H9 (cell line): ENCODE measurements around the gene LDLRAD4. TPM values are rescaled to one million over a fixed set of nuclear protein-coding genes. Genes with fewer than 3 reads are reported as not detected.

Experiments used
- DNase-seq: peaks from one replicate; pipeline ENCODE4 v3.0.0-alpha.2; 2017
- H2AFZ ChIP-seq: one replicate; pipeline ENCODE4 v1.6.1; 2013; ENCODE audit warnings: mild to moderate bottlenecking, low read length, control low read depth, moderate library complexity
- H2AK5ac ChIP-seq: 2 replicates; pipeline ENCODE4 v1.6.1; 2013; ENCODE audit warnings: low read length, control low read depth, mixed read lengths; ENCODE audit not compliant: insufficient read length
- H2BK120ac ChIP-seq: one replicate; pipeline ENCODE4 v1.6.1; 2013; ENCODE audit warnings: low read depth, mild to moderate bottlenecking, low read length, control low read depth, inconsistent platforms; ENCODE audit not compliant: poor library complexity, severe bottlenecking
- H2BK12ac ChIP-seq: 2 replicates; pipeline ENCODE4 v1.6.1; 2013; ENCODE audit warnings: low read length, control low read depth, mixed read lengths, low read depth; ENCODE audit not compliant: insufficient read length
- H2BK15ac ChIP-seq: 2 replicates; pipeline ENCODE4 v1.6.1; 2013; ENCODE audit warnings: low read depth, low read length, control low read depth
- H2BK20ac ChIP-seq: one replicate; pipeline ENCODE4 v1.6.1; 2013; ENCODE audit warnings: low read depth, mild to moderate bottlenecking, low read length, control low read depth, inconsistent platforms; ENCODE audit not compliant: poor library complexity, severe bottlenecking
- H2BK5ac ChIP-seq: 2 replicates; pipeline ENCODE4 v1.6.1; 2013; ENCODE audit warnings: low read length, control low read depth, mixed read lengths; ENCODE audit not compliant: insufficient read length
- H3K14ac ChIP-seq: 2 replicates; pipeline ENCODE4 v1.6.1; 2013; ENCODE audit warnings: low read length, control low read depth; ENCODE audit not compliant: insufficient read depth
- H3K18ac ChIP-seq: 2 replicates; pipeline ENCODE4 v1.6.1; 2013; ENCODE audit warnings: low read depth, mild to moderate bottlenecking, mixed read lengths, low read length, control low read depth; ENCODE audit not compliant: insufficient read length
- H3K23ac ChIP-seq: 2 replicates; pipeline ENCODE4 v1.6.1; 2013; ENCODE audit warnings: low read length, control low read depth, mixed read lengths, low read depth; ENCODE audit not compliant: insufficient read length
- H3K23me2 ChIP-seq: 2 replicates; pipeline ENCODE4 v1.6.1; 2013; ENCODE audit warnings: low read depth, mild to moderate bottlenecking, mixed read lengths, low read length, control low read depth; ENCODE audit not compliant: insufficient read length, poor library complexity, severe bottlenecking
- H3K27ac ChIP-seq: 2 replicates; pipeline ENCODE4 v1.5.1; 2013; ENCODE audit warnings: low read length, control low read depth, mixed read lengths, low read depth; ENCODE audit not compliant: insufficient read length
- H3K27me3 ChIP-seq: 2 replicates; pipeline ENCODE4 v1.6.1; 2013; ENCODE audit warnings: low read length, control low read depth, inconsistent platforms; ENCODE audit not compliant: insufficient read depth
- H3K4ac ChIP-seq: 2 replicates; pipeline ENCODE4 v1.6.1; 2013; ENCODE audit warnings: low read depth, mild to moderate bottlenecking, control low read depth, inconsistent platforms, low read length, moderate library complexity
- H3K4me1 ChIP-seq: 2 replicates; pipeline ENCODE4 v1.6.1; 2013; ENCODE audit warnings: low read length, control low read depth, inconsistent platforms; ENCODE audit not compliant: insufficient read depth
- H3K4me2 ChIP-seq: 2 replicates; pipeline ENCODE4 v1.6.1; 2013; ENCODE audit warnings: low read length, control low read depth, mixed read lengths; ENCODE audit not compliant: insufficient read length, insufficient read depth
- H3K56ac ChIP-seq: 2 replicates; pipeline ENCODE4 v1.6.1; 2013; ENCODE audit warnings: low read depth, mild to moderate bottlenecking, mixed read lengths, low read length, control low read depth; ENCODE audit not compliant: insufficient read length
- H3K79me1 ChIP-seq: 2 replicates; pipeline ENCODE4 v1.6.1; 2013; ENCODE audit warnings: low read depth, mild to moderate bottlenecking, moderate library complexity, low read length, control low read depth, inconsistent platforms; ENCODE audit not compliant: insufficient read depth, poor library complexity, severe bottlenecking
- H3K79me2 ChIP-seq: 2 replicates; pipeline ENCODE4 v1.6.1; 2013; ENCODE audit warnings: low read length, control low read depth, inconsistent platforms; ENCODE audit not compliant: insufficient read depth
- H3K9ac ChIP-seq: 2 replicates; pipeline ENCODE4 v1.6.1; 2013; ENCODE audit warnings: low read length, control low read depth, mixed read lengths; ENCODE audit not compliant: insufficient read length; ENCODE audit errors: extremely low read depth
- H3K9me3 ChIP-seq: one replicate; pipeline ENCODE4 v1.6.1; 2013; ENCODE audit warnings: low read depth, low read length, inconsistent platforms; ENCODE audit not compliant: control insufficient read depth
- H3T11ph ChIP-seq: one replicate; pipeline ENCODE4 v1.6.1; 2013; ENCODE audit warnings: mild to moderate bottlenecking, low read length, control low read depth, inconsistent platforms
- H4K20me1 ChIP-seq: one replicate; pipeline ENCODE4 v1.6.1; 2013; ENCODE audit not compliant: control insufficient read depth, insufficient read length, insufficient read depth
- H4K5ac ChIP-seq: 2 replicates; pipeline ENCODE4 v1.6.1; 2013; ENCODE audit warnings: low read depth, mild to moderate bottlenecking, mixed read lengths, low read length, control low read depth; ENCODE audit not compliant: insufficient read length
- H4K8ac ChIP-seq: replicated peaks from 2 replicates; pipeline ENCODE4 v1.6.1; 2013; ENCODE audit warnings: low read length, control low read depth, mixed read lengths, low read depth; ENCODE audit not compliant: insufficient read length
- H4K91ac ChIP-seq: 2 replicates; pipeline ENCODE4 v1.6.1; 2013; ENCODE audit warnings: low read depth, mild to moderate bottlenecking, moderate library complexity, mixed read lengths, low read length, control low read depth; ENCODE audit not compliant: insufficient read length
- H3K27ac Mint-ChIP-seq, 3 experiments: 2 replicates in 2 of 3; 3 replicates in 1 of 3; pipeline ENCODE4 v1.8.0; 2020 to 2021; ENCODE audit warnings: mixed read lengths in 3 of 3, mild to moderate bottlenecking in 1 of 3, moderate library complexity in 1 of 3
- H3K27me3 Mint-ChIP-seq: 2 replicates; pipeline ENCODE4 v1.8.0; 2021; ENCODE audit warnings: low read depth, mild to moderate bottlenecking, moderate library complexity, mixed read lengths
- H3K36me3 Mint-ChIP-seq, 3 experiments: 2 replicates in 2 of 3; 3 replicates in 1 of 3; pipeline ENCODE4 v1.8.0; 2020 to 2021; ENCODE audit warnings: low read depth in 3 of 3, mixed read lengths in 3 of 3; ENCODE audit not compliant: insufficient read depth in 1 of 3
- H3K4me1 Mint-ChIP-seq, 2 experiments: 2 replicates each; pipeline ENCODE4 v1.8.0; 2020; ENCODE audit warnings: mixed read lengths in 2 of 2
- H3K4me3 Mint-ChIP-seq, 2 experiments: 2 replicates in 1 of 2; 3 replicates in 1 of 2; pipeline ENCODE4 v1.8.0; 2020 to 2021; ENCODE audit warnings: mild to moderate bottlenecking in 2 of 2, mixed read lengths in 2 of 2, moderate library complexity in 1 of 2
- H3K9me3 Mint-ChIP-seq, 2 experiments: 2 replicates in 1 of 2; 3 replicates in 1 of 2; pipeline ENCODE4 v1.8.0; 2020; ENCODE audit warnings: mild to moderate bottlenecking in 2 of 2, mixed read lengths in 2 of 2, moderate library complexity in 1 of 2
- CTCF ChIP-seq: fragments of 200-600 bp; sonication (generic); conservative IDR thresholded peaks from 3 replicates; pipeline ENCODE4 v1.8.0; 2021; ENCODE audit warnings: antibody characterized with exemption, mild to moderate bottlenecking
- WGBS: extraction: QIAGEN DNeasy Blood & Tissue Kit; methylation state at CpG from one replicate; pipeline ENCODE4 v1.1.7; 2013; ENCODE audit warnings: missing lambda C conversion rate, low lambda C conversion rate, mixed read lengths; ENCODE audit not compliant: insufficient read length; ENCODE audit errors: extremely low coverage; 5-methylcytosine and 5-hydroxymethylcytosine counted together
- total RNA-seq: library from RNA; stranded (reverse); gene quantifications from 2 replicates; pipeline ENCODE4 v1.2.1, GENCODE V29; 2021

LDLRAD4 gene
- total RNA-seq, 1 experiment from 2014 or later, result 3.9 TPM

GRCh38 chr18:13624563-13625237 is 406.1 kb downstream of the LDLRAD4 start:
- H3K9me3 Mint-ChIP-seq, result no peaks in the 10 kb centered on the region
- Histone ChIP-seq H4K91ac (no peak overlapping the region), H2BK12ac (no peak overlapping the region), H2BK5ac (no peak overlapping the region), H3K79me1 (no peaks in the 10 kb centered on the region), H2AK5ac (no peak overlapping the region), H2BK20ac (no peak overlapping the region), H3K79me2 (no peaks in the 10 kb centered on the region), H3K9me3 (no peaks in the 10 kb centered on the region), H4K5ac (no peak overlapping the region), H3K23ac (no peak overlapping the region), H3K27ac (no peak overlapping the region), H3K56ac (no peak overlapping the region), H2BK15ac (no peak overlapping the region), H3K4me2 (no peak overlapping the region), H3K23me2 (no peaks in the 10 kb centered on the region), H3K27me3 (no peaks in the 10 kb centered on the region), H3K14ac (no peak overlapping the region; the same call in 1 of the 2 replicates), H3K18ac (no peak overlapping the region), H3T11ph (no peak overlapping the region), H2AFZ (no peak overlapping the region), H2BK120ac (no peak overlapping the region), H3K4me1 (no peaks in the 10 kb centered on the region), H4K8ac (no peak overlapping the region), H4K20me1 (no peaks in the 10 kb centered on the region), H3K9ac (no peak overlapping the region), H3K4ac (no peak overlapping the region)
- WGBS, result no CpG with 5 or more reads among the region's 11 CpGs
- 0 out of 7 replicates have a peak overlapping the region, but pooled peaks of 1 of the 3 experiments have one; percentile 3 for H3K27ac Mint-ChIP-seq
- no peak for TF ChIP-seq CTCF
- H3K27me3 Mint-ChIP-seq, result no peaks in the 10 kb centered on the region; the same call in 1 of the 2 replicates
- no peak overlapping the region; a peak in 1 of 5 replicates for H3K4me3 Mint-ChIP-seq
- H3K36me3 Mint-ChIP-seq, result peaks cover 0 to 2% (median 0%) of the 10 kb centered on the region in 3 experiments; a peak in 2 of 7 replicates
- H3K4me1 Mint-ChIP-seq, result peaks cover 2 to 5% of the 10 kb centered on the region in 2 experiments; a peak in 3 of 4 replicates
- DNase-seq, result no peak
